ENCODE results near the gene TBCA. TPM values are rescaled to one million over a fixed set of nuclear protein-coding genes. Genes with fewer than 3 reads are reported as not detected.
A peak's percentile ranks its signal among the peaks of the same experiment; 100 is the strongest.

Gene TBCA
- total RNA-seq, 4 donors from 2014 or later: 44.7 to 178 (median 70.5) TPM

DNA sequence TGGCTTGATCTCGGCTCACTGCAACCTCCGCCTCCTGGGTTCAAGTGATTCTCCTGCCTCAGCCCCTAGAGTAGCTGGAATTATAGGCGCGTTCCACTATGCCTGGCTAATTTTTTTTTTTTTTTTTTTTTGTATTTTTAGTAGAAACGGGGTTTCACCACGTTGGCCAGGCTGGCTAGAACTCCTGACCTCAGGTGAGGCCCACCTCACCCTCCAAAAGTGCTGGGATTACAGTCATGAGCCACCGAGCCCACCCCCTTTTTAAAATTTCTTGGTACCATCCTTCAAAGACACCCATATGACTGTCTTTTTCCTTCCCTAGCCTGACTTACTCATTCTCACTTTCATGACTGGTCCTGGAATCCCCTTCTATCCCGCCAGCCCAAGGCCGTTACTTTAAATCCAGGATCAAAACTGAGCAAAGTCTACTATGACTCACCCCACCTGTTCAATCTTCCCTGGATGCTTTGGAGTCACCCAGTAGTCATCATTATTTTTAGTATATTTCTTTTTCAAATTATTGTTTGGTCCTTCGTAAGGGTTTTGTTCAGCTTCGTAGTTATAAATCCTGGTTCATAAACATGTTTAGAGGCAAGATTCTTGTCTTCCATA, 1.2 kb upstream of the TBCA start:
- H3K4me1 ChIP-seq: peaks cover 0 to 34% (median 7%) of the 10 kb centered on the region in 4 donors
- H3K27me3 ChIP-seq: no peaks in the 10 kb centered on the region
- no peaks in the 10 kb centered on the region for H3K36me3 ChIP-seq
- H3K4me3 ChIP-seq: no peak overlapping the region
- no peak overlapping the region for H3K27ac ChIP-seq
- no peak for TF ChIP-seq CTCF (IDR thresholded peaks at IDR 0.05)
- TF ChIP-seq POLR2A (IDR thresholded peaks at IDR 0.05): no peak
- H3K9me3 ChIP-seq: no peaks in the 10 kb centered on the region
- DNase-seq: no peak

DNA sequence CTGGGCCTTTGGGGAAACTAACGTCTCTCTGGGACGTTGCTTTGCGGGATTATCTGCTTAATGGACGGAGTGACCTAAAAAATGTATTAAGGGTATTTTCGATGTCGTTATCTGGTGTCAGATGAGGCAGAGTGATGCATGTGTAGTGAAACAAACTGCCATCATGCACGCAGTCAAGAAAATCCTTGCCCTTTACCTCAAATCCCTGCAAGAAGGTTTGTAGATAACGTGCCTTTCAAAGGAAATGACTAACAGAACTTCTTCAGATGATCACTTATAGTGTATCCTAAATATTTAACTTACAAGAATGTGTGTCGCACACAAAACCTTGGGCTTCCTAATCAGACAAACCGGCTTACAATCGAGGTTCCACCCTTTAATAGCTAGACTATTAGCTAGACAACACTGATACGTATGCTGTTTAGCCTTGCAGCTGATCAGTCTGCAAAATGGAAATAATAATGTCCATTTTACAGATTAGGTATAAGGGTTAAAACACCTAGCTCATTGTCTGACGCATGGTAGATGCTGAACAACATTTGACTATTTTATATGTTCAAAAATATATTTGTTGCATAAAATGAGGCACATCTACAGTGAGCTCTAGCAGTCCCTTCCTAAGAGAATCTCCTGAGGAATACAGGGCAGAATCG, 541 bp upstream of the TBCA start:
- H3K36me3 ChIP-seq: no peaks in the 10 kb centered on the region
- no peaks in the 10 kb centered on the region for H3K27me3 ChIP-seq
- peaks cover 0 to 39% (median 7%) of the 10 kb centered on the region in 4 donors for H3K4me1 ChIP-seq
- peak overlapping the region; percentile 61 to 80 (median 70) for H3K4me3 ChIP-seq
- peak overlapping the region; percentile 93 to 98 (median 94) for H3K27ac ChIP-seq
- no peak for TF ChIP-seq CTCF (IDR thresholded peaks at IDR 0.05)
- no peak for TF ChIP-seq POLR2A (IDR thresholded peaks at IDR 0.05)
- no peak for DNase-seq
- no peaks in the 10 kb centered on the region for H3K9me3 ChIP-seq

DNA sequence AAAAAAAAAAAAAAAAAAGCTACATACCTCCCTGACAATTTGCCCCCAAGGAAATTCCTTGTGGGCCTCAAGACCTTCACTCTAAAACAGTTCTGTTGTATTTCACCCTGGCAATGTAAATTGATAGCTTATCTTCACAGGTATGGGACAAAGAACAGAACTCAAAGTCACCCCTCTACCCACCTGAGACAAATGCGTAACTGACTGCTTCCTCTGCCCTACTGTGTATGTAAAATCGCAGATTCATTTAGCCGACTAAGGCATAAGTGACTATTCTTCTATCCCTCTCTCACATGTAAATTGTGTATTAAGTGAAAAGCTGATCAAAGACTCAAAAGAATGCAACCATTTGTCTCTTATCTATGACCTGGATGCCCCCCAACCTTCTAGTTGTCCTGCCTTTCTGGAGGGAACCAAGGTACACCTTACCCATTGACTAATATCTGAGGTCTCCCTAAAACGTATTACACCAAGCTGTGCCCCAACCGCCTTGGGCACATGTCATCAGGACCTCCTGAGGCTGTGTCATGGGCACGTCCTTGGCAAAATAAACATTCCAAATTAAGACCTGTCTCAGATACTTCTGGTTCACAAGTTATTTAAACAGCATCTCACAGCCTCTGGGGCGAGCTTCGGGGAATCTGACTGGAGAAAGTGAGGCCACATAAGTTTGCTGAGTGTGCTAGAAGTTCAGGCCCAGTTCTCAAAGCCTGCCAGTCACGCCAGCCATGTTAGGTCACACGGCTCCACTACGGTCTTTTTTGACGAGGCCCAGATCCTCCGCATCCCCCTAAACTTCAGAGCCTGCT, 954 bp downstream of the TBCA start:
- no peaks in the 10 kb centered on the region for H3K27me3 ChIP-seq
- peak overlapping the region; percentile 93 to 98 (median 94) for H3K27ac ChIP-seq
- H3K9me3 ChIP-seq: no peaks in the 10 kb centered on the region
- H3K4me1 ChIP-seq: peaks cover 0 to 39% (median 7%) of the 10 kb centered on the region in 4 donors
- DNase-seq: no peak
- peaks cover 0 to 3% (median 0%) of the 10 kb centered on the region in 3 donors for H3K36me3 ChIP-seq
- H3K4me3 ChIP-seq: peak overlapping the region; percentile 61 to 80 (median 70)
- TF ChIP-seq POLR2A (IDR thresholded peaks at IDR 0.05) (no peak), CTCF (IDR thresholded peaks at IDR 0.05) (no peak)

DNA sequence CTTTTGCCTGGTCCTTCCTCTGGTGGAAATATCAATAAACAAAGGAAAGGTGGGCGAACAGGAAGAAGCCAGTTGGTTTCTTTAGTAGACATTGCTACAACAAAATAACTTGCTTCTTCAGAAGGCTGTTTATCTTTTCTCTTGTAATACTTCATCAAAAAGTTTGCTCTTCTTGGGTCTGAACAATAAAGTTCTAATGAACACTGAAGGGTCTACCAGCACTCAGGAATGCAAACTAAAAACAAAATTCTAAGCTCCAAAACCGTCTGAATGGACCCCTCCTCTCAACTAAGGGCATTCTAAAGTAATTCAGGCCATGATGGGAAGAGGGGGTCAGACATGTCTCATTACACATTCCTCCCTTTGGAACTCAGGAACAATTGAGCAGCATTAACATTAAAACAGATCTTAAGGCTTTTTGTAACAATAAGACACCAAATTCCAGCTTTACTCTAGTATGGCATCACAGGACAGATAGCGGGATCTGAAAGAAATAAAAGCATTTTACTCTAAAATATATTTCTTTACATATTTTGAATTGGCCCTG, 2.3 kb downstream of the TBCA start:
- DNase-seq: no peak
- Histone ChIP-seq H3K27me3 (no peaks in the 10 kb centered on the region), H3K27ac (no peak overlapping the region), H3K4me1 (peaks cover 0 to 43% (median 7%) of the 10 kb centered on the region in 4 donors), H3K36me3 (peaks cover 0 to 9% (median 0%) of the 10 kb centered on the region in 3 donors), H3K9me3 (no peaks in the 10 kb centered on the region), H3K4me3 (no peak overlapping the region)
- TF ChIP-seq CTCF (IDR thresholded peaks at IDR 0.05) (no peak), POLR2A (IDR thresholded peaks at IDR 0.05) (no peak)

- Histone ChIP-seq H3K36me3 (peaks cover 0 to 11% (median 0%) of the 10 kb centered on the region in 3 donors), H3K4me3 (no peak overlapping the region), H3K27me3 (no peaks in the 10 kb centered on the region), H3K27ac (no peak overlapping the region), H3K4me1 (peaks cover 0 to 43% (median 7%) of the 10 kb centered on the region in 4 donors), H3K9me3 (no peaks in the 10 kb centered on the region)
- no peak for DNase-seq
- no peak for TF ChIP-seq CTCF (IDR thresholded peaks at IDR 0.05)
- no peak for TF ChIP-seq POLR2A (IDR thresholded peaks at IDR 0.05)
Measured at GRCh38 chr5:77772729-77773128, 3.4 kb downstream of the TBCA start.

Data from Peyer's patch (tissue), 4 donors.